NCI-H774 (cell line): ENCODE results near the gene ADAP1.
"Not testable (repeated sequence)": the region's sequence is repeated elsewhere in the genome, so short reads cannot be mapped to it uniquely, and the experiment has no call there.

Experiments used
- DNase-seq: peaks from one replicate; lab custom pipeline; 2025; lab: John Stamatoyannopoulos, UW

Gene ADAP1

GRCh38 chr7:959271-959670 lies 4.8 kb upstream of the ADAP1 start:
- no peak for DNase-seq

DNA sequence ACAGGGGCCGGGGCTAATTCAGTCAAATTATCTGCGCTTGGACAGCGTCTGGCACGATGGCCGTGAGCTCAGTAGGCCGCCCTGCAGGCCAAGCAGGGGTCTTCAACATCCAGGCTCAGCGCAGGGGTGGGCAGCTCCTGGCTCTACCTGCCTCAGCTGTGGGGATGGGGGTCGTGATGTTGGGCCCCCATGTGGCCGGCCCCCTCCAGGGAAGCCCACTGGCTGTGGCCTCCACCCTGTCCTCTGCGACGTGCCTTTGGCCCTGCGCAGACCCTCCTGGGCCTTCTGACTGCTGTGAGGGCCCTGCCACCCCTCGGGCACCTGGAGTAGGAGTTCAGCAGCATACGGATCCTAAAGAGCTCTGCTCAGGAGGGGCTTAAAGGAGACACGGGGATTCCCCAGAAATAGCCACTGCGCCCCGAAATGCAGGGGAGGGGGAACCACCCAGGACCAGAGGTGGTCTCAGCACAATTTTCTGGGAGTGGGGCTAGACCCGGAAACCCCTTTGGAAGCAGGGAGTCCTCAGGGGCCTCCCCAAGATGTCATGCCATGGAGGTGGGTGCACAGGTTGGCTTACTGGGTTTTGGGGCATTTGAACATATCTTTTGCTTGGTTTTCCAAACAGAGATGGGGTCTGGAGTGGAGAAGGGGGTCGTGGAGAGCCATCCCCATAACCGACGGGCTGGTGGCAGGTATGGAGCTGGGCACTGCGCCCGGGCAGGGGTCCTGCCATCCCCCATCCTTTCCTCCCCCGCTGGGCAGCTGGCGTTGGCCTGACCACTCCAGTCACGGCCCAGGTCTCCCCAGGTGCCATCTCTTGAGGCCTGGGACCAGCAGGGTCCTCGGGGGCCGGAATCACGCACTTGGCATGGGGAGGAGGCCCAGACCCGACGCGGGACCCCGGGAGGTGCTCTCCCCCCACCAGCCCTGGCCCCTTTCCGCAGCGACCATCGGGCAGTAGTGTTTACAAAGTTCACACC lies 4.0 kb upstream of the ADAP1 start:
- DNase-seq: no peak

- DNase-seq: no peak
Measured at GRCh38 chr7:957418-958220, 3.1 kb upstream of the ADAP1 start.

DNA sequence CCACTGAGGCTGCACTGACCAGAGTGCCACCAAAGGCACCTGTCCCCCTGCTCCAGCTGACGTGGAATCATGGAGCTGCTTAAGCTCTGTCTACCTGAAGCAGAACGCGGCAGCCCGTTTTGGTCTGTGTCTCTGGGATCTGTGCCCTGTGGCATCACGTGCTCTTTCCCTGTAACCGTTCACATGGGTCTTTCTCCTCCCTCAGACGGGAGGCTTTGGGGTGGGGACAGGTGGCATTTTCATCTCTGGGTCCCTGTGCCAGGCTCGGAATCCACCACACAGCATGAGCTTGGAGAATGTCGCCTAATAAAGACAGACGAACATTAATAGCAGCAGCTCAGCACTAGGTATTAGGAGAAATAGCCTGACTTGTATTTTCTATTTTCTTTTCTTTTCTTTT lies 1.6 kb upstream of the ADAP1 start:
- DNase-seq: no peak

DNA sequence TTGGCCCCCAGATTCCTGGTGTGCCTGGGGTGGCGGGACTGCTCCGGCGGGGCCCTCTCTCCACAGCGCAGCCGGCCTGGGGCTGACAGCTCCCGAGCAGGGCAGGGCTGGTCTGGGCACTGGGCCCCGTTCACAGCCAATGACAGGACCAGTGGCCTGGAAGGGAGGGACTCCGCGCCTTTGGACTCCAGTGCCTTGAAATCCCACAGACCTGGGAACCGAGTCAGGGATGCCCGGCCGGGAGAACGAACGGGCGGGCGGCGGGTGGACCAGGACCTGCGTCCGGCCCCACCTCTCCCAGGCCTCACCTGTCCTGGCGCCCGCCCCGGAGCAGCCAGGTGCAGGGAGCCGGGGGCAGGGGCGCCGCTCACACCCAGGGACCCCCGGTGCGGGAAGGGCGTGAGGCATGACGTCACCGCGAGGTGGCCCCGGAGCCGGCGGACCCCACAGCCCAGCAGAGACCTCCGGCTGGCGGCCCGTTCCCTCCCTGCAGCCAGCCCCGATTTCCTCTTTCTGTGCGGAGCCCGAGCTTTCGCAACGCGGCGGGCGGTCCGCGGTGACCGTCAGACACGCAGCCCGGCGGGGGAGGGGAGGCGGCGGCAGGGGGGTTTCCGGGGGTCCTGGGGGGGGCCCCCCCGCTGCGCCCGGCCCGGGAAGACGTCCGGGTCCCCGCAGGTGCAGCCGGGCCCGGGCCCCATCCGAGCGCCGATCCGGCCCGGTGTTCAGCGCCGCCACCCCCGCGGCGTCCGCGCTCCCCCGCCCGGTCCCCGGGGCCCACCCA lies 743 bp downstream of the ADAP1 start:
- DNase-seq: no peak

- no peak for DNase-seq
Measured at GRCh38 chr7:952548-953441, 1.7 kb downstream of the ADAP1 start.

DNA sequence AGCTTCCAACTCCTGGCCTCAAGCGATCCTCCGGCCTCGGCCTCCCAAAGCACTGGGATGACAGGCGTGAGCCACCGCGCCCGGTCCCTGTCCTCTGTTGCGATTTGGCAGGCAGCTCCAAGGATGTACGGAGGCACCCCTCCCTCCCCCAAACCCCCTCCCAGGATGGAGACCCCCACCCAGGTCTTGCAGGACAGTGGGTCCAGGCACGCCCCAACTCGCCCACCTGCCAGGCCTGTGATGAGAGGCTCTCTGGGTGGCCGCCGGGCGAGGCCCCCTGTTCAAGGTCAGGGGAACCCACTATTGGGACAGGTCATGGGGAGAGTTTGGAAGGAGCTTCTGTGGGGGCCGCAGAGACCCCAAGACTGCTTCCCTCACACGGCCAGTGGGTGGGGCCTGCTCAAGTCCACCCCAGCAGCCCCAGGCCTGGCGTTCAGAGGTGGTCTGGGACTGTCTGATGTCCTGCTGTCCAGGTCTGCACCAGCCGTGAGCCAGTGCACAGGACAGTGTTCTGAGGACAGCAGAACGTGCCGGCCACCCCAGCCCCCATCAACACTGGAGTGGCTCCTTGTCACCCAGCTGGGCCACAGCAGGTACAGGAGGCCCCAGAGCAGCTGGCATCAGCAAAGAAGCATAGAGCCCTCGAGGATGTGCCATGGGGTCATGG lies 2.5 kb downstream of the ADAP1 start:
- no peak for DNase-seq

DNA sequence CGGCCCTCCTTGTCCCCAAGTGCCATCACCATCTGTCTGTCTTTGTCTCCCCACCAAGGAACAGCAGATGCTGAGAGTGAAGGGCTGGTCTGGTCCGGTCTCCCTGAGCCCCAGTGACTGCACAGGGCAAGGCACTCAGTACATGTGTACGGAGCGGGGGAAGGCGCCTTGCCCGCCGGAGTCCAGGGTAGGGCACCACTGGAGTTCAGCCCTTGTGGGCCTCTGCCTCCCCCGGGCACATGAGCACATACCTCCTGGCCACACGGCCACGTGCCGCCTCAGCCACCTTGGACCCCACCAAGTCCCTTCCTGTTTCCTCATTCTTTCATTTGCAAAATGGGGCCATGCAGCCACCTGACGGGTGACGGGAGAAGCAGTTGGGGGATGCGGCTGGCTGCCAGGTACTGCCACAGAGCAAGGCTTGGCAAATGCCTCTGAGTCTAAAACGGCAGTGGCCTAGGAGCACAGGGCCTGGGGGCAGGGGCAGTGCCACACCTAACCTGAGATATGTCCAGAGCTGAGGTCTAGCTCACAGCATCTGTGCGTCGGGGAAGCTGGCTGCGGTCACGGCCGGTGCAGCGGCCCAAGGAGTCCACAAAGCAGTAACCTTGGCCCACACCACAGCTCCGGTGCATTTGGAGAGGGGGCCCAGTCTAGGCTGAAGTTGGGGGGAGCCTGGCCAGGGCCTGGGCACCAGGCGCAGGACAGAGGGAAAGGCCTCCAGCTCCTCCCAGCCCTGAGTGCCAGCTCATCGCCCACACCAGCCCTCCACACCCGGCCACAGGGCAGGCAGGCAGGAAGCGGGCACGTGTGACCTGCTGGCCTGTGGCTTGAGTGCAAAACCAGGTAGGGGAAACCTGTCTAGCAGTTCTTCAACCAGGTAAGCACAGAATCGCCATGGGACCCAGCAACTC lies 5.2 kb downstream of the ADAP1 start:
- DNase-seq: no peak

GRCh38 chr7:947391-948210 lies 6.9 kb downstream of the ADAP1 start:
- DNase-seq: no peak

DNA sequence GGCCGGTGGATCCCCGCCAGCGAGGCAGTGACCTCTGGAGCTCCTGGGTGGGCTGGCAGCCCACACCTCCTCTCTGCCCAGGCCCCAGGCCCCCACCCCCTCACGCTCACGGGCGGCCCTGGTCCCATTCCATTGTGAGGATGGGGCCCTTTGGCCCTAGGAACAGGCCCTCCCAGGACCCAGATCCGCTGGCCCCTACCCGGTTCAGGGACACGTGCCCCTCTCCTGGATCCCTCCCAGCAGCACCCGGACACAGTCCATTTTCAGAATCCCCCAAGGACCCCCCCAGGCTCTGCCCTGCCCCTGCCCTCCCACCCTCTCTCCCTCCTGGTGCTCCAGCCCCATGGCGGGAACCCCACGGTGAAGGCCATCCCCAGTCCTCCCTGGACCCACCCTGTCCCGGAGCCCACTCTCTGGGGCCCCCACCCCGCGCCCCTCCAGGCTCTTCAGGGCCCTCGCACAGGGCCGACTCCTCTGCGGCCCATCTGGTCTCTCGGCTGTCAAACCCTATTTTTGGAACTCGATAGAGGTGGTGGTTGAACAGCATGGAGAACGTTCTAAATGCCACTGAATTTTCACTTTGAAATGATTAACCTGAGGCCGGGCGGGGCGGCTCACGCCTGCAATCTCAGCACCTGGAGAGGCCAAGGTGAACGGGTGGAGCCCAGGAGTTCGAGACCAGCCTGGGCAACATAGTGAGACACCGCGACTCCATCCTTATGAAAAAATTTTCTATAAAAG lies 8.1 kb downstream of the ADAP1 start:
- no peak for DNase-seq

- DNase-seq: peak; percentile 62
Measured at GRCh38 chr7:945556-946255, 8.8 kb downstream of the ADAP1 start.

DNA sequence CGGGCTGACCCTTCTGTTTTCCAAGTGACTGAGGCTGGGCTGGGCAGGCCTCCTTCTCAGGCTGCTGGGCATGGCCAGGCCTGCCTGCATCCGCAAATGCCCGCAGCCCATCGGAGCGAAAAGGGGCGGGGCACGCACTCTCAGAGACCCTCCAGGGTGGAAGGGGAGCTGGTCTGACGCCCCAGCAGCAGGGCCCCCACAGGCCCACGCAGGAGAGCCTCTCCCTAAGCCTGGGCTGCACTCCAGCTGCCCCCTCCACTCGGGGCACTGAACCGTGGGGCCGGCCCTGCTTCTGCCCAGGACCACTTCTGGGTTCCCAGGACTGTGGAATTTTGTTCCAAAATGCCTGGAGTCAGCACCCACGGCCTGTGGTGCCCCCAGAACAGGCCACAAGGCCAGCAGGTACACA lies 9.3 kb downstream of the ADAP1 start:
- DNase-seq: no peak

GRCh38 chr7:944744-945143 lies 9.7 kb downstream of the ADAP1 start:
- DNase-seq: no peak

- DNase-seq: not testable (repeated sequence)
Measured at GRCh38 chr7:943793-944192, 10.7 kb downstream of the ADAP1 start.

GRCh38 chr7:940599-941408 lies 13.7 kb downstream of the ADAP1 start:
- no peak for DNase-seq

DNA sequence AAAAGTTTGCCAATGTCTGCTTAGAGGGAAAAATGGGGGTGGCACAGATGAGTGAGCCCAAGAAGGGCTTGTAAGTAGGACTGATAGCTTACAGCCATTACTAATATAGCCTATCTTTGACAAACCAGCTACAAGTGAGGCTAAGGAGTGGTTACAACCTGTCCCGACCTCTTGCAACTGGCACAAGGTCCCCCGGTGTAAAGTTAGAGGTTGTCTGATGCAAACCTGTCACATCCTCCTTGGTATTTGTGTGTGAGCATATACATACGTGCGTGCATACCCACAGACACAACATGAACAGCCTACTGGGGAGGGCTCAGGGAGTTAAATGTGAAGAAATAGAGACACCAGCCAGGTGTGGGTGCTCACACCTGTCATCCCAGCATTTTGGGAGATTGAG lies 14.6 kb downstream of the ADAP1 start:
- DNase-seq: no peak
